ENCODE results near the gene HINFP. TPM values are rescaled to one million over a fixed set of nuclear protein-coding genes. Genes with fewer than 3 reads are reported as not detected.

The HINFP gene
- total RNA-seq, 1 experiment from 2014 or later: 38.1 TPM

GRCh38 chr11:119114351-119114750, 7.0 kb upstream of the HINFP start:
- BruUV-seq (replicated peaks): no TSS peak
- no peak overlapping the region for H3K27ac ChIP-seq (ENCODE audit: low read depth, low read length)
- no peak overlapping the region for H3K4me3 ChIP-seq (replicated peaks in 1 of 2; ENCODE audit: low read depth in 1 of 2, low read length in 2 of 2)
- H3K4me2 ChIP-seq (ENCODE audit: low read length): no peak overlapping the region
- H3K9me3 ChIP-seq (ENCODE audit: control insufficient read depth in 1 of 2, insufficient read depth in 1 of 2, low read depth in 1 of 2, low read length in 2 of 2): no peaks in the 10 kb centered on the region
- H3K27me3 ChIP-seq (ENCODE audit: insufficient read depth, low read length): no peaks in the 10 kb centered on the region
- no peaks in the 10 kb centered on the region for H4K20me1 ChIP-seq (ENCODE audit: insufficient read depth)
- no peak for DNase-seq (ENCODE audit: low read depth, low spot score)
- H3K4me1 ChIP-seq (ENCODE audit: control insufficient read depth in 1 of 2, insufficient read depth in 2 of 2, low read length in 2 of 2): peaks cover 0 to 7% of the 10 kb centered on the region in 2 experiments; a peak in 1 of 4 replicates
- ATAC-seq: no peak
- no peak overlapping the region for H3K9ac ChIP-seq (ENCODE audit: low read length)
- CTCF ChIA-PET: no interaction called here
- peaks cover 11 to 21% of the 10 kb centered on the region in 2 experiments; a peak in 2 of 4 replicates for H3K36me3 ChIP-seq (ENCODE audit: control insufficient read depth in 1 of 2, insufficient read depth in 2 of 2, low read length in 2 of 2)
- TF ChIP-seq JUND (IDR thresholded peaks at IDR 0.05) (no peak), EGR1 (IDR thresholded peaks at IDR 0.05; ENCODE audit: low read depth) (no peak), EZH2phosphoT487 (IDR thresholded peaks at IDR 0.05; ENCODE audit: borderline replicate concordance) (no peak), SRF (IDR thresholded peaks at IDR 0.05; ENCODE audit: low read depth) (no peak), FOSL1 (IDR thresholded peaks at IDR 0.05; ENCODE audit: low read depth) (no peak), YY1 (IDR thresholded peaks at IDR 0.05; ENCODE audit: extremely low read depth, insufficient replicate concordance, low read depth, low read length) (no peak), ZBTB33 (IDR thresholded peaks at IDR 0.05; ENCODE audit: extremely low read depth, insufficient replicate concordance, low read length) (no peak), EZH2 (IDR thresholded peaks at IDR 0.05) (no peak), MAX (IDR thresholded peaks at IDR 0.05) (no peak), CTCF (IDR thresholded peaks at IDR 0.05 in 2 of 3, conservative IDR thresholded peaks at IDR 0.05 in 1 of 3; ENCODE audit: borderline replicate concordance in 1 of 3, insufficient read depth in 1 of 3, low read depth in 2 of 3, low read length in 2 of 3) (no peak), POLR2A (IDR thresholded peaks at IDR 0.05; ENCODE audit: borderline replicate concordance, extremely low read depth, insufficient read depth, insufficient read length) (no peak), POLR2AphosphoS5 (IDR thresholded peaks at IDR 0.05; ENCODE audit: low read depth, low read length) (no peak), SP1 (IDR thresholded peaks at IDR 0.05; ENCODE audit: low read depth) (no peak), SIN3A (IDR thresholded peaks at IDR 0.05; ENCODE audit: low read depth) (no peak)
- H2AFZ ChIP-seq (ENCODE audit: low read depth, low read length, poor library complexity, severe bottlenecking): no peak overlapping the region
- H3K9me2 ChIP-seq (ENCODE audit: insufficient read depth): no peaks in the 10 kb centered on the region
- RAD21 ChIA-PET (ENCODE audit: low non-redundant PET in 1 of 2, low total read pairs in 2 of 2, uncharacterized antibody in 2 of 2, unreplicated experiment in 2 of 2): no interaction called here
- intact Hi-C loops (cut with micrococcal nuclease): no loop called here
- peaks cover 2% of the 10 kb centered on the region; the same call in 1 of the 2 replicates for H3K79me2 ChIP-seq (ENCODE audit: insufficient read depth, low read length)
- POLR2A ChIA-PET: no interaction called here

Data from HCT116 (cell line).